CD4-positive, alpha-beta T cell treated with Interleukin-17A for 1 hour (primary cell): ENCODE data around the gene POPDC2.

Experiments
- DNase-seq: peaks from one replicate; pipeline ENCODE4 v3.0.0-alpha.2; 2020

The POPDC2 gene

DNA sequence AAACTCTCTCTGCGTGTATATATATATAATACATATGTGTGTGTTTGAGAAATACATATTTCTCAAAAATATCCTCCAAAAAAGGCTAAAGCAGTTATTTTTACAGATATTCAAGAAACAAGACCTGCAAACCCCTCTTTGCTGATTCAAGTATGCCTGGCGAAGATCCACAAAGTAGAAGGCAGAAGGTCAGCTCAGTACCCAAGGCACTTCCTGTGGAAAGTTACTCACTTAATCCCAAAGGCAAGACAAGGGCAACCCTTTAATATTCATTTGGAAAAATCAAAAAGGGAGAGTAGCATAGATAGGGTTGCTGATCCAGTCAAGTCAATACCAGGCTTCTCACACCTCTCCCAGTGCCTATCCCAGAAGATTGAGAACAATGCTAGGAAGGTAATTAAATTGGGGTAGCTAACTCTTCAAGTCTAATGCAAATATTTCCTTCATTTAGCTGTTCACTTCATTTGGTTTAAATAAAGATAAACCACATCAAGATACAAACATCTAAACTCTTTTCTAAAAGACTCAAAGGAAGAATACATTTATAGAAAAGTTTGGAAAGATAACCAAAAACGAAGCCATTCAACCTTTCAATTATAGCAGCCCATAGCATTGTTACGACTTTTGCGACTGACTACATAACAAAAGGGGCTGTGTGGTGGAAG, 9.6 kb upstream of the POPDC2 start:
- no peak for DNase-seq

DNA sequence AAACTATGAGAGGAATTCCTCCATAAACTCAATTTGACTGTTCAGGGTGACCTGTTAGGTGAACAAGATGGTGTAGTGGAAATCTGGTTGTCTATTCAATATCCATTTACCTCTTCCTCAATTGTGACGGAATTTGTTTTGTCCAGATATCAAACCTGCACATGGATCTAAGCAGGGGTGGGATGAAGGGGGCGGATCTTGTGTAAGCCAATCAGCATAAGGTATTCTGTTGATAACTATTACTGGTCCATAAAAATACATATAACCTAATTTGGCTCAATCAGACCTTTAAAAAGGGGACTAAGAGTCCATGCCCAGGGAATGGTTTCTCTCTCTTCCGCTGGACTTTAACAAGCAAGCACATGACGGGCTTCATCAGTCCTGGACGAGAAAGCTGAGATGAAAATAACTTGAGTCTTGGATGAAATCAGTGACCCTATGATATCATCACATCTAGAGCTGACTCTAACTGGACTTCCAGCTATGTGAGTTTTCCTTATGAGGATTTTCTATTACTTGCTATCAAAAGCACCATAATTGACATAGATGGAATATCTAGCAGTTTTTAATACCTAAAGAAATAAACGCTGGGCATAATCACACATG, 5.7 kb upstream of the POPDC2 start:
- DNase-seq, result no peak

DNA sequence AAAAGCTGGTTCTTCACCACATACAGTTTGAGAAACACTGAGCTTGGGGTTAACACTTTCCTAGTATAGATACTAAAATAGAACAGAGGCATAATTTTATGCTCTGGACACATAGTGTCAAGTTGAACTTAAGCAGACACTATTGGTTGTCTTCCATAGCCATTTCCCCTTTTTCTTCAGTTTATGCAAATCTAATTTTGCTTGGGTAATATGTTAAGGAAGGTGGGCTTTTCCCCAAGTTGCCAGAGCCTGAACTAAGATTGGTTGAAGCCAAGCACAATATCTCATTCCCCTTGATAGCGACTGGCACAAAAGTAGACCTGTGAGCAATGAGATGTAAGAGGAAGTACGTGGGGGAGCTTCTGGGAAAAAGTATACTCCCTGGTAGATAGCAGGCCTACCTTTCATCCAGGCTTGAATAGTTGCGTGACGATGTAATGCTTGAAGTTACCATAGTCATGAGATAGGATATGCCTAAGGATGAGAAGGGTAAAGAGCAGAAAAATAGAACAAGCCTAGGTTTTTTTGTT, 4.5 kb upstream of the POPDC2 start:
- DNase-seq, result no peak

DNA sequence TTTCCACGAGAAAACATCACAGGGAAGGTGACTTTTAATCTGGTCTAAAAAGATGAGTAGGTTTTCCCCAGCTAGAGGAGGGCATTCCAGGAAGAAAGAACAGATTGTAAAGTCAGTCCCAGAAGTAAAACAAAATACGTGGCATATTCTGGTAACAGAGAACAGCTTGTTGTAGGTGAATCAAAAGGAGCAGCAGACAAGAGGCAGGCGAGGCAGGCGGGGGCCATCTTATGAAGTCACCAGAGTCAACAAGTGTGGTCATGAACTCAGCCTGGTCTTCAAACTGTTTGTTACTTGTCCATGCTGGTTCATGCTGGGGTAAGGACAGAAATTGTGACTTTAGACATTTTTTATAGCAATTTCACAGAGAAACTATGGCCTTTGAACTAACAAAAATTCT, 4.0 kb upstream of the POPDC2 start:
- no peak for DNase-seq

DNA sequence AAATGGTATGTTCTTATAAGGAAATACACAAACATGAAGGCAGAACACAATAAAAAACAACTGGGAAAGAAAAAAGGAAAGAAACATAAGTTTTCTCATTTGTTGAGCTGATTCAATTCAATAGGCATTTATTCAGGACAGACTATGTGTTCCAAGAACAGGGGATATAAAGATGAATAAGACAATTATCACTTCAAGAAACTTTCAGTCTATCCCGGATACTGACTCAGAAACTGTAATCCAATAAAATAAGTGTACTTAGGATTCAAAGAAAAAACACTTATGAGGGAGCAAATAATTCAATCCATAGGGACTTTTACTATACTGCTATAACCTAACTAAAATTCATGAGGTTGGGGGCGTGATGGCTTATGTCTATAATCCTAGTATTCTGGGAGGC, 3.5 kb upstream of the POPDC2 start:
- DNase-seq, result no peak

DNA sequence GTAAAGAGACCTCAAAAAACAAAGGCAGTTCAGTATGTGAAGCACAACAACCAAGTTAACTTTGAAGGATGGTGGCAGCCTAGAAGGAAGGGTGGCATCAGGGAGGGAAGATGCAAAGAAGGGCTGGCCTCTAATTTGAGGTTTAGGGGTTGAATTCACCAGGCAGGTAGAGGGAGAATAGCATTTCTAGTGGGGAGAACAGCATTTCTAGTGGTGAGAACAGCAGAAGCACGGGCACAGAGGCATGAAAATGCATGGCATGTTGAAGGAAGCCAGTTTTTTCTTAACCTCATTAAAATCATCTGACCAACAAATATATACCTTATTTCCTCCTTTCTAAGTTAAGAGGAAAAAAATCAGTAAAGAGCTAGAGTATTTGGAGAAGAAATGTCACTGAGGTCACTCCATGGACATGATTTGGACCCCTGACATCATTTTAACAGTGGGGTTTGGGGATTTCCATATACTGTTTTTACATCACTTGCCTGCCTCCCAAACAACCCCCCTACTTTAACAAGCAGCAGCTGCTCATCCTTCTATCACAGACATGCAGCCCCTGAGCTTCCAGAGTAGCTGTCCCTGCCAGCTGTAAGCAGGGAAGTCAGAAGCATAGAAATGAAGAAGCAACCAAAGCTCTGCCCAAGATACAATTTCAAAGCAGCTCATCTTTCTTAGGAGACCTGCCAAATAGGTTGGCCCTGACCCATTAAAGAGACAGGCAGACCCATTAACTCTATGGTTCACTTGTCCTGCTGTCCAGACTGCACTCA, 2.4 kb upstream of the POPDC2 start:
- no peak for DNase-seq

DNA sequence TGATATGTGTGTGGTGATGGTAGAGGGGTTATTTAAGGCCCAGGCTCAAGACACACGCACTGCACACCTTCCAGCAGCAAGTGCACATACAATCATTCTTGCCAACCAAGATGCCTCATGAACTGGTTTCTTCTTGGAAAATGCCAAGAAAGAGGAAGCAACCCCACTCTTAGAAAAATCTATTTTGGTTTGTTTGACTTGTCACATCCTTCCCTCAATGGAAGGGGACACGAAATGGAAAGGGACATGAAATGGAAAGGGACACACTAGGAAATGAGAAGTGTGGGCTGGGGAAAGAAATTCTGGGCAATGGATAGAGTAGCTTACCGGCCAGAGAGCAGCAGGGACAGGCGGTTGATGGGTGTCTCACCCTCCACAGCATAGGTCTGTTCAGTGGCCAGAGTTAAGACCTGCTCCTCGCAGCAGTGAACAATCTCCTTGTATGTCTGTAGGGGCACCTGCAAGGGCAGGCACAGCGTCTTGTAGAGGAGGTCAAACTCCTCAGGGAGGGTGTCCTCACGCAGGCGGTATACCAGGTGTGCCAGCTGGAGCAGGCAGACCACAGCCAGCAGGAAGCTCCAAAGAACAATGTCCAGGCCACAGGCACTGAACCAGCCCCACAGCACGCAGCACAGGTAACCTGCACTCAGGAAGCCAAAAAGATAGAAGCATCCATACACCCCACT, 640 bp downstream of the POPDC2 start:
- DNase-seq, result no peak

DNA sequence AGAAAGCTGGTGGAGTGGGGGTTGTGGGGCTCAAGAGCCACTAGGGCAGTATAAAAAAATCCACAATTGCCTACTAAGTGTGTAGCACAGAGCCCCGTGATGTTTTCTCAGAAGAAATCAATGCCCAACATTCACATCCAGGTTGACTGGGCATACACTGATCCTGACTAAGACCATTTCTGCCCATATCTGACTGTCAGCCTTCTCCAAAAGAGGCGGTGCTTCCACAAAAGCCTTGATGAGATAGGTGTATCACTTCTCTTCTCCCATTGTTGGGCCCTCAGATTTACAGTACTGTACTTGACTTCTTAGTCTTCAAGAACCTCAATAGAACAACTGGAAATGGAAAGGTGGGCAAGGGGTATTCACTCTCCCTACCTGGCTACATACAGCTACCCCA, 1.4 kb downstream of the POPDC2 start:
- DNase-seq, result no peak

DNA sequence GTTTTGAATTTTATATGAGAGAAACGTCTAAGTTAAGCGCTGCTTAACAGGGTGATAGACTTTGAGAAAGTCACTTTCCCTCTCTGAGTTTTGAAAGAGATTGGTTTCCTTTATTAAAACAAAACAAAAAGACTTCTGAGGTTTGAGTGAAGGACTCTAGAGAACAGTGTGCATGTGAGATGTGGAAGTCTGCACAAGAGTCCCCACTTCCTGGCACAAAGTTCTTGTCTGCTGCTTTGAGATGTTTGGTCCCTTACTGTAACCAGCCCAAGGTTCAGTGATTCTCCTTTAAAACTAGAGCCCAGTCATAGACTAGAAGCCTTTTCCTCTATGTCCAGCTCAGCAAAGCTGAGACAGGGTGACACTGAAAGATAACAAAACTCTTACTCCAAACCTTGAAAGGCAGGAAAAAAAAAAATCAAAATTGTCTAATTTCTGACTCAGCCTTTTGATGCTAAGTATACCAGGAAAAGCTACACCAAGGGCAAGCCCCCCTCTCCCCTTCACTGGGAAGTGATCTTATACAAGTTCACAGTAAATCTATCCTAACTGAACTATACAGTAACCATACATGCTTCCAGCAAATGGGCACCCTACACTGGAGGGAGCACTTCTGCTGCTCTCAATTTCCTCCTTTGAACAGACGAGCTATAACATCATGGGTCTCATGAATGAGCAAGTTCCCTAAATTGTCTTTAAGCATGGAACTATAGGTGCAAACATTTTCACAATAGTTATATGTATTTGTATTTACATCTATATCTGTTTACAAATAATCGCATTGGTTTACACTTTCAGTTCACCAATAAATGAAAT, 2.3 kb downstream of the POPDC2 start:
- no peak for DNase-seq

DNA sequence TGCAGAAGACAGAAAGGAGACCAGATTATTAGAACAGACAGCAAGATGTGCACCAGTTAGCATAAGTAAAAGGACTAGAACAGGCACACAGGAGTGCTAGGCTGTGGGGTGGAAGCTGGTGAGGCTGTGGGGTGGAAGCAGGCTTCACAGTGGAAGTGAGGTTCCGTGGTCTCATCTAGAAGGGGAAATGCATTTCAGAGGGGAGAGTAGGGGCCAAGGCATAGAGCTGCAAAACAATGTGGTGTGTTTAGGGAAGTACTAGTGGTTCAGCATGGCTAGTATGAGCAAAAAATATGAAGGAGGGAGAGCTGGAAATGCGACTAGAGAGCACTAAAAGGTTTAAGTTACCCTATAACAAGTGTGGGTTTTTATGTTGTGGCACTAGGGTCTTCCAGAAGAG, 6.5 kb downstream of the POPDC2 start:
- DNase-seq, result no peak

DNA sequence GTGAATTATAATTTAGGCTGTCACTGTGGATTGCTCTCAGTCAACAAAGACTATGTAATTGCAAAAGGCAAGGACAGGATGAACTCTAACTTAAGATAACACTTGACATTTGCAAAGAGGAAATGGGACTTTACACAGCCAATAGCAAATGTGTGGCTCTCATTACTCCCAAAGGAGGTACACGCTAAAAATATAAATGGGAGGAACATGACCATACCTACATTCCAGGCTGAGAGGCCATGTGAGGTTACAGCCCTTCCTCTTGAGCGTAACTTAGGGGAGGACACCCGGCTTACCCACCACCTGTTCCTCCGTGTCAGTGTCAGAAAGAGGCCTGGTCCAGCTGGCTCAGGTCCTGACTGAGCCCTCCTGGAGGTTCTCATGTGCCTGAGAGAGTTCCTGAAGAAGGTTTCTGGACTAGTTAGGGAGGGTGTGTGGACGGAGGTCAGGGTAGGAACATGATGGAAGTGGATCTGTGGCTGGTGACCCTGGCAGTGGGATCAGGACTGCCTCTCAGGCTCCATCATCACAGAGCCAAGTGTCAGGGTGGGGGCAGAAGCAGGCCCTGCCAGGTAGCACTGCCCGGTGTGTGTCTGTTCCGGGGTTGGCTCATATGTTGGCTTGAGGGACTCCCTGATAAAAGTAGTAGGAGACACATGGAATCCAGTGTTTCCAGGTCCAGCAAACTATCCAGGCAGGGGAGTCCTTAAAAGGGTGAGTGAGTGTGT, 7.9 kb downstream of the POPDC2 start:
- DNase-seq, result no peak

DNA sequence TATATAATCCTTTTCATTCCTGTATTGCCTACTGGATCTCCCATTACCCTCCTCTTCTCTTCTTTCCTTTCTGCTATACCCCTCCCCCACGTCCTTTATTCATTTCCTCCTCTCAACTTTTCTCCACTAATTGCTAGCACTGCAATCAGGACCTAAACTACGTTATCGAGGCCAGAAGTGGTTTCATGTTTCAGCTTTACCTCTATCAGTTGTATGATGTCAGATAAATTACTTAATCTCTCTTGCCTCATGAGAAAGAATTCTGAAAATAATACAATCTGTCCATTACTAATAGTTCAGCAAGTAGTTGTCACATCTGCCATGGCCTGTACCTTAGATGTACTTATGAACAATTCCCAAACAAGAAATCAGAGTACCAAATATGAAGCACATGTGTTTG, 10.6 kb downstream of the POPDC2 start:
- no peak for DNase-seq

DNA sequence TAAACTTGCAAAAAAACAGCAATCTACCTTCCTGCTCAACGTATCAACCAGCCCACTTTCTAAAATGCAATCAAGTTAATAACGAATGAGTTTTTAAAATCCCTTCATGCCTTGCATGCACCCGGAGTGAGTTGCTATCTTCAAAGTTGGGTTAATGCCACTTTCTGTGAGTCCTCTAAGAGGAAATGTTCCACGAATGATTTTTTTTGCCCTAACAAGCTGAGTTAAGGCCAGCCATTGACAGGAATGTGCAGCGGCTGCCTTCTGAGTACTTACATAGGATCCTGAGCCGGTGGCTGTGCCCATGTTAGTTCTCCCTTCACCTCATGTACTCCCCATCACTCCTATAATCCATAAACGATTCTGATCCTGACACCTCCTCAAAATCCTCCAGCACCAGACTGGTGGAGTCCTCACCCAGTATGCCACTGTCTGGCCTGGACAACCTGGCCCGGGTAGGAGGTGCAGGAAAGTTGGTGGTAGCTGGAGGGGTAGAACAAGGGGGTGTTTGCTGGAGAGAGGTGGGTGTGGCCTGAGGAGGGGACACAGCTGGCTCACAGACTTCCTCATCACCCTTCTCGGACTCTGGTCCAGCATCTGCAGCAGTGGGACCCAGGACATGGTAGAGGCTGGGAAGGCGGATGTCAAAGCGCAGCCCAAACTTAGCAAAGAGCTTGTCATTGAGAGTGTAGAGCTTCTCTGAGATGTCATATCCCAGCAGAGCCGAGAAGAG, 12.4 kb downstream of the POPDC2 start:
- no peak for DNase-seq

DNA sequence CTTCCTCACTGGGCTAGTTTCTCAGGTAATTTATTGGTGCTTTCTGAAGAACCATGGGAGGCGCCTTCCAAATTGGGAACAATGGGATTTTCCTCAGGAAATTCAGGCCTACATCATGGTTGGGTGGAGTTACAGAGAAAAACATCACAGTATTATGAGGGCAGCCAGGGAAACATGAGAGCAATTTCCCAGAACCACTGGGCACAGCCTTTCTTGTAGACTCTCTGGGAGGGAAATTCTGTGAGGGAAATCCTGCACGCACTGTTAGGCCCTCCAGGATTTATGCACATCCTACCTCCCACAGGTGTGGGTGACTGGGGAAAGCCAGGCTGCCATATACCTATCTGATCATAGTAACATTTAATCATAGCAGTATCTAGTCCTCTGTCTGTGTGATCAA, 13.2 kb downstream of the POPDC2 start:
- DNase-seq, result no peak

DNA sequence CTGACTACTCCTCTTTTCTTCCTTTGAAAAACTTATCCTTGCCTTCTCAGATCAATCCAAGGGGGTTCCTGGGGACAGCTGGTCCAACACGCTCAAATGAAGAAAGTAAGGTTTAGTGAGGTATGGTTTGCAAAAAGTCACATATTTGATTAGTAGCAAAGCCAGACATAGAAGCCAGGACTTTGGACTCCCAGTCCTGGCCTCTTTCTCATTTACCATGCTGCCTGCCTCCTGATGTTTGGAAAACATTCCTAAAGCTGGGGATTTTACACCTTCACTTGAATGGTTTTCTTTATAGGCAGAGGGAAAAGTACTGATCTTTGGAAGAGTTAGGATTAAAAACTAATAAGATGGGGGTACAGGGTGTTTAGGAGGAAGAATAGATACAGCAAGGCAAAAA, 14.6 kb downstream of the POPDC2 start:
- DNase-seq, result no peak

DNA sequence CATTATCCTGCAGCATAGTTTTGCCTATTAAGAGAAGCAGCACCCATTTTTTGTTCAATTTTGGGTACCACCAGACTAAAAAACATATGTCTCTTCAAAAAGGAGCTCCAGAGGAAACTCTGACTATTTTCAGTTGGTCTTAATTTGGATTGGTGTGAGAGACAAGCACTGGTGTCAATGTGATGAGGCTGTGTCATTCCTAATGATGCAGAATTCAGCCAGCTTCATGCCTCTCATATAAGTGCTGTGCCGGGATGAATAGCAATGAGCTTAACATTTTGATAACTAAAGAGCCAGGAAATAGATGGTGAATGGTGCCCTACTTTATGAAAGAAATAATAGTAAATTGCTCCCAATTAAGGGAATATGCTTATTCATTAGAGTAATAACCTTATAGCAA, 15.9 kb downstream of the POPDC2 start:
- DNase-seq, result no peak

DNA sequence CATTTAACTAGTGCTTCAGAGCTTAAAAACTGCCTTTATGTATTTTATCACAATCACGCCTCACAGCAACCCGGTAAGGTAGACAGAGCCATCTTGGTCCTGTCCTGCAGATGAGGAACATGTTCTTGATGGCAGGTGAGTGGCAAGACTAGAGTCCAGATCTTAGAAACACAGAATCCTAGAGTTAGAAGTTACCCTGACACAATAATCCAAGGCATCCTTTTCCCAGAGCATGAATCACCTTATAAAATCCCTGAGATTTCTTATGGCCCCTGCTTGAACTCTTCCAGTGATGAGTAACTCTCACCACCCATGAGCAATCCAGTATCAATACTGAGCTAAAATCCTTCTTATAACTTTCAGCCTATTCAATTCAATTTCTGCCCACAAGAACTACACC, 16.9 kb downstream of the POPDC2 start:
- no peak for DNase-seq

DNA sequence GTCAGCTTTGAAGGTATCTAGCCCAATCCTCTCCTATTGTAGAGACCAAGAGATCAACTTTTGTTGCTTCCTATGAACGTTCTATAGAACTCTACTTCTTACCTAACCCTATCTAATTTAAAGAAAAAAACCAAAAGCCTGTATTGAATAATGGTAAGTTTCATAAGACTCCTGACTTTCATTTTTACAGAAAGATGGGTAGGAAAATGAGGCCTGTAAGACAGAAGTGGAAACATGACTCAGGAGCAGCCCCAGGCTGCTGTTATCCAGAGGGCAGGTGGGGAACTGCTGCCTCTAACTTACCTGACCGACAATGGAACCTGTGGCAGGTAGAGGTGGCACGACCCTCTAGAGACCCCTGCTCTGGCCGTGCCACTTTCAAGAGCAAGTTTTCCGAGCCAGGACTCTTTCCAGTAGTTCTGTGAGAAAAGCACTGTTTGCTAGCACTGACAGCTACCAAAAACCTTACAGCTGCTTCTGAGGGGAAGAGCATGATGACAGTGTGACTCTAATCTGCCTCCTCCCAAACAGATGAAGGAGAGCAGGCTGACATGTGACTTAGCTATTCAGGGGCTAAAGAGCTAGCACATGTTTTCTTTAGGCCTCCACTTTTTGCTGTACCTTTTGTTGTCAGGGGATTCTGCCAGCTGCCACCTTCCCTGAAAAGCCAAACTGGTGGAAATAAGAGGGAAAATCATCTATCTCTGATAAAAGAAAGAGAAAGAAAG, 17.5 kb downstream of the POPDC2 start:
- DNase-seq, result no peak

DNA sequence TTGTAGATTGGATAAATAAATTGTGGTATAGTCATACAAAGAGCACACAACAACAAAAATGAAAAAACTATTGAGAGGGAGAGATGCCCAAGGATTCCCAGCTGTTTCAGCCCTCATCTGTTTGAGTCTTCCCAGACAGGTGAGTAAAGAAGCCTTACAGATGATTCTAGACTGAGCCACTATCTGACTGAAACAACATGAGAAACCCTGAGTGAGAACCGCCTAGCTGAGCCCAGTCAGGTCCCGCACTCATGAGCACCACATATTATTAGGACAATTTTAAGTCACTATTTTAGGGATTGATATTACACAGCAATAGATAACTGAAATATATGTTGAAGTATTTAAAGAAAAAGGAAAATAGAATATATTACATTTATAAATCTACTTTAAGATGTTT, 19.0 kb downstream of the POPDC2 start:
- no peak for DNase-seq
